ENCODE data around the gene AGMO. TPM values are rescaled to one million over a fixed set of nuclear protein-coding genes. Genes with fewer than 3 reads are reported as not detected.

AGMO gene
- polyA plus RNA-seq (not detected in 2 replicates), polyA minus RNA-seq (not detected in 2 replicates)

DNA sequence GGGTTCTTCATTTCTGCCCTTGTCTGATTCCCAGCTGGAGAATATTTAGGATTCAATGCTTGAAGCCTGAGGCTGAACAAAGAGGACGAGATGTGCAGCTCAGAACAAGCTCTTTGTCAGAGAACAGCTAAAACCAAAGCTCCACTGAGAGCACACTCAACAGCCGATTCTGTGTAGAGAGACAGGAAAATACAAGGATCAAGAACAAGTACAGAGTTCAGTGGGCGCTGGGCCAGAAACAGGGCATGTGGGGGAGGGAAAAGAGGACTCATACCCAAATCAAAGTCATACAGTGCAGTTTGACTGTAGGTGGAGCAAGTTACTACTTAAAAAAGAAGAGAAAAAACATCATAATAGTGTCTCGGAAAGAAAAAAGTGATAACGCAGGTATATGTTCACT is at the start of gene AGMO:
TSS of gene AGMO (minus strand) at position 181 of the 400 bp plus-strand sequence.
- Histone ChIP-seq H3K27ac (ENCODE audit: low read length) (no peak within 1 kb of the TSS), H3K4me3 (ENCODE audit: low read length) (no peak within 1 kb of the TSS), H3K27me3 (ENCODE audit: insufficient read depth, low read depth, low read length) (no peaks in the 10 kb centered on the region), H3K9me2 (ENCODE audit: insufficient read depth, low read length) (no peaks in the 10 kb centered on the region), H3K79me2 (replicated peaks; ENCODE audit: insufficient read depth, low read length) (no peaks in the 10 kb centered on the region), H4K20me1 (ENCODE audit: insufficient read depth) (no peaks in the 10 kb centered on the region), H3K4me2 (ENCODE audit: low read length) (no peak within 1 kb of the TSS), H3K36me3 (ENCODE audit: insufficient read depth, low read length) (no peaks in the 10 kb centered on the region), H2AFZ (ENCODE audit: low read depth, low read length) (no peak within 1 kb of the TSS), H3K9me3 (ENCODE audit: low read length) (peaks cover 4% of the 10 kb centered on the region), H3F3A (ENCODE audit: insufficient read depth, low read length, poor library complexity, severe bottlenecking) (no peaks in the 10 kb centered on the region), H3K9ac (ENCODE audit: low read length) (no peak within 1 kb of the TSS)
- TF ChIP-seq, protein P1, sequence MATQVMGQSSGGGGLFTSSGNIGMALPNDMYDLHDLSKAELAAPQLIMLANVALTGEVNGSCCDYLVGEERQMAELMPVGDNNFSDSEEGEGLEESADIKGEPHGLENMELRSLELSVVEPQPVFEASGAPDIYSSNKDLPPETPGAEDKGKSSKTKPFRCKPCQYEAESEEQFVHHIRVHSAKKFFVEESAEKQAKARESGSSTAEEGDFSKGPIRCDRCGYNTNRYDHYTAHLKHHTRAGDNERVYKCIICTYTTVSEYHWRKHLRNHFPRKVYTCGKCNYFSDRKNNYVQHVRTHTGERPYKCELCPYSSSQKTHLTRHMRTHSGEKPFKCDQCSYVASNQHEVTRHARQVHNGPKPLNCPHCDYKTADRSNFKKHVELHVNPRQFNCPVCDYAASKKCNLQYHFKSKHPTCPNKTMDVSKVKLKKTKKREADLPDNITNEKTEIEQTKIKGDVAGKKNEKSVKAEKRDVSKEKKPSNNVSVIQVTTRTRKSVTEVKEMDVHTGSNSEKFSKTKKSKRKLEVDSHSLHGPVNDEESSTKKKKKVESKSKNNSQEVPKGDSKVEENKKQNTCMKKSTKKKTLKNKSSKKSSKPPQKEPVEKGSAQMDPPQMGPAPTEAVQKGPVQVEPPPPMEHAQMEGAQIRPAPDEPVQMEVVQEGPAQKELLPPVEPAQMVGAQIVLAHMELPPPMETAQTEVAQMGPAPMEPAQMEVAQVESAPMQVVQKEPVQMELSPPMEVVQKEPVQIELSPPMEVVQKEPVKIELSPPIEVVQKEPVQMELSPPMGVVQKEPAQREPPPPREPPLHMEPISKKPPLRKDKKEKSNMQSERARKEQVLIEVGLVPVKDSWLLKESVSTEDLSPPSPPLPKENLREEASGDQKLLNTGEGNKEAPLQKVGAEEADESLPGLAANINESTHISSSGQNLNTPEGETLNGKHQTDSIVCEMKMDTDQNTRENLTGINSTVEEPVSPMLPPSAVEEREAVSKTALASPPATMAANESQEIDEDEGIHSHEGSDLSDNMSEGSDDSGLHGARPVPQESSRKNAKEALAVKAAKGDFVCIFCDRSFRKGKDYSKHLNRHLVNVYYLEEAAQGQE (IDR thresholded peaks at IDR 0.05; ENCODE audit: borderline replicate concordance), result no peak
- TF ChIP-seq RAD21 (conservative IDR thresholded peaks at IDR 0.05) (no peak), POLR2AphosphoS5 (IDR thresholded peaks at IDR 0.05) (no peak), EZH2 (IDR thresholded peaks at IDR 0.05; ENCODE audit: borderline replicate concordance, insufficient read depth, low read length, poor library complexity, severe bottlenecking) (no peak)

DNA sequence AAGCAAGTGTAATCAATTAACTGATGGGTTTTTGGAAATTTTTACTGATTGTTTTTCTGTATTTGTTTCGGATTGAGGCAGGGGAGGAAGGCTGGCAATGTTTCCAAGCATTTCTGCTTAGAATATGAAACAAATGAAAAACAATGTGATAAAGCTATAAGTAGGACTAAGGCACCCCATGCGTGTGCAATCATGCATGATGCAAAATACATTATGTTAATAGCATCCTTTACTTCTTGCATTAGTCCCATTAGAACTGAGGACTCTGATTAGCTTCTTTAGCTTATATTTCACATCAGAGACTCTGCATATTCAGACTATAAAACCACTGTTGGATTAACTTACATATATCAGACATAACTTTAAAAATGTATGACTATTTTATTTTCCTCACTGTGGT is 48.7 kb upstream of the AGMO start:
- Histone ChIP-seq H3K79me2 (replicated peaks; ENCODE audit: insufficient read depth, low read length) (no peaks in the 10 kb centered on the region), H2AFZ (ENCODE audit: low read depth, low read length) (no peak overlapping the region), H4K20me1 (ENCODE audit: insufficient read depth) (no peaks in the 10 kb centered on the region), H3K27me3 (ENCODE audit: insufficient read depth, low read depth, low read length) (no peaks in the 10 kb centered on the region), H3K27ac (ENCODE audit: low read length) (no peak overlapping the region), H3K4me2 (ENCODE audit: low read length) (no peak overlapping the region), H3K4me3 (ENCODE audit: low read length) (no peak overlapping the region), H3K9ac (ENCODE audit: low read length) (no peak overlapping the region), H3K9me3 (ENCODE audit: low read length) (no peaks in the 10 kb centered on the region), H3K9me2 (ENCODE audit: insufficient read depth, low read length) (no peaks in the 10 kb centered on the region), H3F3A (ENCODE audit: insufficient read depth, low read length, poor library complexity, severe bottlenecking) (no peaks in the 10 kb centered on the region), H3K36me3 (ENCODE audit: insufficient read depth, low read length) (no peaks in the 10 kb centered on the region)
- TF ChIP-seq TAF1 (IDR thresholded peaks at IDR 0.05; ENCODE audit: low read depth) (no peak), EZH2 (IDR thresholded peaks at IDR 0.05; ENCODE audit: borderline replicate concordance, insufficient read depth, low read length, poor library complexity, severe bottlenecking) (no peak)

DNA sequence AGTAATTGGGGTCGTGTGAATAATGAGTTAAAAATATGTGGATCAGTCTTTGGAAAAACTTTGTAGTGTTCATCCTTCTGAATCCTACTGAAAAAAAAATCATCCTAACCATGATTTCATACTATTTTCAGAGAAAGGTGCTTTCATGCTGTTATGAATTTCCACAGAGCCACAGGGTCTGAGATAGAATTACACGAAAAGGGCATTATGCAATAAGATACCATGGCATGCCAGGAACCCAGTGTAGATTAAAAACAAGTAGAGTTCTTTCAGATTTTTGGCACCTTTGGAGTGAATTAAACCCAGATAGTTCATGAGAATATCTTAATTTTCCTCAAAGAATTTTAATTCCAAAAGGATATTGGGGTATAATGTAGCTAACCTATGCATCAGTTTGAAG is 47.5 kb upstream of the AGMO start:
- Histone ChIP-seq H3K27ac (ENCODE audit: low read length) (no peak overlapping the region), H3K9me2 (ENCODE audit: insufficient read depth, low read length) (no peaks in the 10 kb centered on the region), H3K4me2 (ENCODE audit: low read length) (no peak overlapping the region), H3F3A (ENCODE audit: insufficient read depth, low read length, poor library complexity, severe bottlenecking) (no peaks in the 10 kb centered on the region), H3K9me3 (ENCODE audit: low read length) (no peaks in the 10 kb centered on the region), H3K9ac (ENCODE audit: low read length) (no peak overlapping the region), H4K20me1 (ENCODE audit: insufficient read depth) (no peaks in the 10 kb centered on the region), H3K79me2 (replicated peaks; ENCODE audit: insufficient read depth, low read length) (no peaks in the 10 kb centered on the region), H2AFZ (ENCODE audit: low read depth, low read length) (no peak overlapping the region), H3K27me3 (ENCODE audit: insufficient read depth, low read depth, low read length) (no peaks in the 10 kb centered on the region), H3K36me3 (ENCODE audit: insufficient read depth, low read length) (no peaks in the 10 kb centered on the region), H3K4me3 (ENCODE audit: low read length) (no peak overlapping the region)
- TF ChIP-seq SMC3 (conservative IDR thresholded peaks at IDR 0.05; ENCODE audit: poor library complexity), result no peak
- no peak for TF ChIP-seq EP300 (conservative IDR thresholded peaks at IDR 0.05; ENCODE audit: poor library complexity, severe bottlenecking)
- TF ChIP-seq, protein P1 (IDR thresholded peaks at IDR 0.05; ENCODE audit: borderline replicate concordance), result no peak
- TF ChIP-seq POLR2AphosphoS5 (IDR thresholded peaks at IDR 0.05), result no peak
- TF ChIP-seq, protein P2, sequence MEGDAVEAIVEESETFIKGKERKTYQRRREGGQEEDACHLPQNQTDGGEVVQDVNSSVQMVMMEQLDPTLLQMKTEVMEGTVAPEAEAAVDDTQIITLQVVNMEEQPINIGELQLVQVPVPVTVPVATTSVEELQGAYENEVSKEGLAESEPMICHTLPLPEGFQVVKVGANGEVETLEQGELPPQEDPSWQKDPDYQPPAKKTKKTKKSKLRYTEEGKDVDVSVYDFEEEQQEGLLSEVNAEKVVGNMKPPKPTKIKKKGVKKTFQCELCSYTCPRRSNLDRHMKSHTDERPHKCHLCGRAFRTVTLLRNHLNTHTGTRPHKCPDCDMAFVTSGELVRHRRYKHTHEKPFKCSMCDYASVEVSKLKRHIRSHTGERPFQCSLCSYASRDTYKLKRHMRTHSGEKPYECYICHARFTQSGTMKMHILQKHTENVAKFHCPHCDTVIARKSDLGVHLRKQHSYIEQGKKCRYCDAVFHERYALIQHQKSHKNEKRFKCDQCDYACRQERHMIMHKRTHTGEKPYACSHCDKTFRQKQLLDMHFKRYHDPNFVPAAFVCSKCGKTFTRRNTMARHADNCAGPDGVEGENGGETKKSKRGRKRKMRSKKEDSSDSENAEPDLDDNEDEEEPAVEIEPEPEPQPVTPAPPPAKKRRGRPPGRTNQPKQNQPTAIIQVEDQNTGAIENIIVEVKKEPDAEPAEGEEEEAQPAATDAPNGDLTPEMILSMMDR (IDR thresholded peaks at IDR 0.05; ENCODE audit: poor library complexity, severe bottlenecking), result no peak
- TF ChIP-seq RAD21 (conservative IDR thresholded peaks at IDR 0.05), result no peak
- TF ChIP-seq MXI1 (conservative IDR thresholded peaks at IDR 0.05; ENCODE audit: poor library complexity, severe bottlenecking), result no peak
- TF ChIP-seq EZH2 (IDR thresholded peaks at IDR 0.05; ENCODE audit: borderline replicate concordance, insufficient read depth, low read length, poor library complexity, severe bottlenecking), result no peak
- no peak for TF ChIP-seq TAF1 (IDR thresholded peaks at IDR 0.05; ENCODE audit: low read depth)

Data from neural cell (in vitro differentiated cells).